Colonic mucosa (tissue), 4 donors: ENCODE data around the gene ARF1. TPM values are rescaled to one million over a fixed set of nuclear protein-coding genes. Genes with fewer than 3 reads are reported as not detected.

ENCODE experiments used
- DNase-seq: peaks from one replicate; pipeline ENCODE4 v3.0.0-alpha.2; 2020
- H3K27ac ChIP-seq: fragments of 200-600 bp; one replicate; pipeline ENCODE4 v1.8.0; 2021
- H3K27me3 ChIP-seq: fragments of 200-600 bp; one replicate; pipeline ENCODE4 v1.8.0; 2021
- H3K36me3 ChIP-seq: fragments of 200-600 bp; one replicate; pipeline ENCODE4 v1.8.0; 2021
- H3K4me1 ChIP-seq: fragments of 200-600 bp; one replicate; pipeline ENCODE4 v1.8.0; 2021; ENCODE audit warnings: mild to moderate bottlenecking
- H3K4me3 ChIP-seq: fragments of 200-600 bp; one replicate; pipeline ENCODE4 v1.8.0; 2021
- H3K9ac ChIP-seq, 2 donors: one replicate each; pipeline ENCODE4 v1.7.0; 2013; ENCODE audit warnings: control low read depth in 2 of 2, low read depth in 2 of 2, low read length in 2 of 2
- H3K9me3 ChIP-seq: fragments of 200-600 bp; one replicate; pipeline ENCODE4 v1.8.0; 2021
- intact Hi-C: fragments of 100-400 bp; cut with DNase I; formaldehyde crosslinking; loops from one replicate; pipeline ENCODE4 v1.14.1; 2022
- total RNA-seq, 2 donors: library from RNA; stranded (reverse); fragmentation: NEBNext Ultra II Directional in 1 of 2; extraction: Animal tissue kit (Norgen Biotek cat#: 25700) in 1 of 2; gene quantifications; one replicate each; pipeline ENCODE4 v1.2.1, GENCODE V29; 2021
- TF ChIP-seq, protein P1 (sequence below): fragments of 200-600 bp; IDR thresholded peaks from one replicate; pipeline ENCODE4 v1.8.0; 2022; ENCODE audit warnings: antibody characterized with exemption, mild to moderate bottlenecking
- donor health status: healthy.
- donor health status: DM: no; HTN: no; CAD: no.
- donor health status: DM: no; HTN: no; CAD: no.

Gene ARF1
- total RNA-seq, 2 donors from 2014 or later, result 522 to 586 TPM

DNA sequence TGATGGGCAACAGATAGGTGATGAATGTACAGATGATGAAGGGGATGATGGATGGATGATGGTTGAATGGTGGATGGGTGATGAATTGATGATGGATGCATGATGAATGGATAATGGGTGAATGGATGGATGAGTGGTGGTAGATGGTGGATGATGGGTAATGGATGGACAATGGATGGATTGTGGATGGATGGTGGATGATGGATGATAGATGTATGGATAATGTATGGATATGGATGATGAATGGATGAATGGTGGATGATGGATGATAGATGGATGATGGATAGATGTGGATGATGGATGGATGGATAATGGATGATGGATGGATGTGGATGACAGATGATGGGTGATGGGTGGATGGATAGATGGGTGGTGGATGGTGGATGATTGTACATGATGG lies 40.0 kb upstream of the ARF1 start:
- H3K9ac ChIP-seq, result no peak overlapping the region
- H3K27me3 ChIP-seq, result peaks cover 20% of the 10 kb centered on the region
- intact Hi-C loops, result no loop called here
- no peaks in the 10 kb centered on the region for H3K4me1 ChIP-seq
- TF ChIP-seq, protein P1, sequence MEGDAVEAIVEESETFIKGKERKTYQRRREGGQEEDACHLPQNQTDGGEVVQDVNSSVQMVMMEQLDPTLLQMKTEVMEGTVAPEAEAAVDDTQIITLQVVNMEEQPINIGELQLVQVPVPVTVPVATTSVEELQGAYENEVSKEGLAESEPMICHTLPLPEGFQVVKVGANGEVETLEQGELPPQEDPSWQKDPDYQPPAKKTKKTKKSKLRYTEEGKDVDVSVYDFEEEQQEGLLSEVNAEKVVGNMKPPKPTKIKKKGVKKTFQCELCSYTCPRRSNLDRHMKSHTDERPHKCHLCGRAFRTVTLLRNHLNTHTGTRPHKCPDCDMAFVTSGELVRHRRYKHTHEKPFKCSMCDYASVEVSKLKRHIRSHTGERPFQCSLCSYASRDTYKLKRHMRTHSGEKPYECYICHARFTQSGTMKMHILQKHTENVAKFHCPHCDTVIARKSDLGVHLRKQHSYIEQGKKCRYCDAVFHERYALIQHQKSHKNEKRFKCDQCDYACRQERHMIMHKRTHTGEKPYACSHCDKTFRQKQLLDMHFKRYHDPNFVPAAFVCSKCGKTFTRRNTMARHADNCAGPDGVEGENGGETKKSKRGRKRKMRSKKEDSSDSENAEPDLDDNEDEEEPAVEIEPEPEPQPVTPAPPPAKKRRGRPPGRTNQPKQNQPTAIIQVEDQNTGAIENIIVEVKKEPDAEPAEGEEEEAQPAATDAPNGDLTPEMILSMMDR, result no peak
- no peak for DNase-seq
- H3K36me3 ChIP-seq, result no peaks in the 10 kb centered on the region
- no peak overlapping the region for H3K27ac ChIP-seq
- H3K9me3 ChIP-seq, result no peaks in the 10 kb centered on the region
- H3K4me3 ChIP-seq, result no peak overlapping the region

DNA sequence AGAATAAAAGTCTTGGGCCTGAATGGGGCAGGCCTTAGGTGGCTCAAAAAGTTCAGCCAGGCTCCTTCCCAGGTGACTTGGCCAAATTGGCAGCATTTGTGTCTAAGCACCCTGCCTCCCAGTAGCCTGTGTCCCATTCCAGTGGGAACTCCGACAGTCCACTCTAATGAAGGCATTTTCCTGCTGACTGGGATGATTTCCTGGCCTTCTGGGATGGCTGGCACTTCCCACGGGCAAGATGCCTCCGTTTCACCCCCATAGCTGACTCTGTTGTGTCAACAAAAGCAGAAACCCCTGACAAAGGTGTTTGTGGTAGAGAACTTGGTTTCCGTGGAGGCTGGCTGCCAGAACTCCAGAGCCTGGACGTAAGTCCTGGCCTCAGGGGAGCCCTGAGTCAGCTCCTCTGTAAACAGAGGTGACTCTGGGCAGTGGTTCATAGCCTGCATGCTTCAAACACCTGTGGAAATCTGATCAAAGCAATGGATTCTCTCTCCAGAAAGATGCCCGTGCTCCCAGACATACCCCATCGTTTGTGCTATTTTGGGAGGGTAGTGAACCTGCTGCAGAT lies 39.1 kb upstream of the ARF1 start:
- H3K9ac ChIP-seq, result no peak overlapping the region
- no peaks in the 10 kb centered on the region for H3K36me3 ChIP-seq
- TF ChIP-seq, protein P1, result no peak
- no peak overlapping the region for H3K4me3 ChIP-seq
- intact Hi-C loops, result no loop called here
- H3K27me3 ChIP-seq, result peaks cover 11% of the 10 kb centered on the region
- no peaks in the 10 kb centered on the region for H3K9me3 ChIP-seq
- H3K4me1 ChIP-seq, result no peaks in the 10 kb centered on the region
- DNase-seq, result no peak
- no peak overlapping the region for H3K27ac ChIP-seq

DNA sequence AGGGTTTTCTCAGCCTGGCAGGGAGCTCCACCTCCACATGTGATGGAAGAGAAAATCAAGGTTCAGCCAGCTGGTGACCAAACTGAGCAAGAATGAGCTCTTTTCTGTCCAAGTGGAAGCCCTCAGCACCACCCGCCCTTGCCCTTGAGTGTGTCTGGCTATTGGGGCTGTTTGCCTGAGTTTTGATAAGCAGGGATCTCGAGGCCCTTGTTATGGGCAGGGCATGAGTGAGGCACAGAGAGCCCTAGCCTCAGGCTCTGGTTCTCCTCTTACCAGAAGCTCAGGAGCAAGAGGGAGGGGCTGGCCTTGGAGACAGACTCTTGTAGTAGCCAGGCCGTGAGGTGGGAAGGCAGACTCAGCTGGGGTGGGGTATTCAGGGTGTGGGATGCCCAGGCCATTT lies 37.5 kb upstream of the ARF1 start:
- TF ChIP-seq, protein P1, result no peak
- Histone ChIP-seq H3K4me3 (no peak overlapping the region), H3K9ac (no peak overlapping the region), H3K36me3 (no peaks in the 10 kb centered on the region), H3K4me1 (no peaks in the 10 kb centered on the region), H3K9me3 (no peaks in the 10 kb centered on the region), H3K27ac (no peak overlapping the region), H3K27me3 (no peaks in the 10 kb centered on the region)
- intact Hi-C loops, result no loop called here
- no peak for DNase-seq

DNA sequence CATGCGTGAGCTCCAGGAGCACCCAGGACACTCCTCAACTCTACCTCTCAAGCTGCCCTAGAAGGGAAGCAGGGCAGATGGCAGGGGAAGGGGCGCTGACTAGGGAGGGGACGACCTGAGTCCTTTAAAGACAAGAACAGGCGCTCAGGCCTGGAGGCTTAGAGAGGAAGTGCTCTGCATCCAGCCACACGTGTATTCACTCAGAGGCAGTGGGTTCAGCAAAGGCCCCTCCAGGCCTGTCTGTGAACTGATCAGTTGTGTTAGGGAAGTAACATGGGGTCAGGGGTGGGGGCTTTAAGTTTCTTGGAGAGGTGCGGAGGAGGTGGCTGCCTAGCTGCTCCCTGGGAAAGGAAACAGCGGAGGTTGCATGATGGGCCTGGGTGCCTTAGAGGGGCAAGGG lies 37.1 kb upstream of the ARF1 start:
- Histone ChIP-seq H3K36me3 (no peaks in the 10 kb centered on the region), H3K9me3 (no peaks in the 10 kb centered on the region), H3K27ac (no peak overlapping the region), H3K9ac (no peak overlapping the region), H3K4me3 (no peak overlapping the region), H3K4me1 (no peaks in the 10 kb centered on the region), H3K27me3 (no peaks in the 10 kb centered on the region)
- DNase-seq, result no peak
- intact Hi-C loops, result no loop called here
- TF ChIP-seq, protein P1, result no peak

DNA sequence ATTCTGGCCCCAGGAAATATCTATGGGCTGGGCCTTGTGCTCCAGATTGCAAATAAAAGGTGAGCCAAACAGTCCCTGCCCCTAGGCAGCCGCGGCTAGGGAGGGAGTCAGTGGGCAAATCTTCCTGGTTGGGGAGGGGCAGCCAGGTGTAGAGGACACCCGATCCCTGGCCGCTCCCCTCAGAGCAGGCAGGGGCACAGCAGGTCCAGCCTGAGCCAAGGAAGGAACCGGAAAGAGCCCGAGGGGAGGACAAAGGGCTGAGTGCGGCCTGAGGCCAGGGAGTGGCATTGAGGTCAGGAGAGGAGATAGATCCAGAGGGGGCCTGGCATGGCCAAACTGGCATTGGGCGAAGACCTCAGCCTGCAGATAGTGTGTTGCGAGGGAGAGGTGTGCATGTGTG lies 36.6 kb upstream of the ARF1 start:
- TF ChIP-seq, protein P1, result no peak
- no peaks in the 10 kb centered on the region for H3K9me3 ChIP-seq
- H3K27me3 ChIP-seq, result no peaks in the 10 kb centered on the region
- no peak overlapping the region for H3K9ac ChIP-seq
- DNase-seq, result no peak
- intact Hi-C loops, result no loop called here
- no peak overlapping the region for H3K4me3 ChIP-seq
- H3K36me3 ChIP-seq, result no peaks in the 10 kb centered on the region
- H3K27ac ChIP-seq, result no peak overlapping the region
- H3K4me1 ChIP-seq, result no peaks in the 10 kb centered on the region
